Stimulated activated CD8-positive, alpha-beta memory T cell treated with anti-CD3 and anti-CD28 coated beads, Interleukin-2, amount 100 ng/mL, for 1 hour (primary cell): Measurements from ENCODE around the gene VEGFA.

Source experiments
- DNase-seq, 2 donors: peaks; one replicate each; pipeline ENCODE4 v3.0.0-alpha.2; 2020; ENCODE audit warnings: low read depth in 2 of 2

Gene VEGFA

DNA sequence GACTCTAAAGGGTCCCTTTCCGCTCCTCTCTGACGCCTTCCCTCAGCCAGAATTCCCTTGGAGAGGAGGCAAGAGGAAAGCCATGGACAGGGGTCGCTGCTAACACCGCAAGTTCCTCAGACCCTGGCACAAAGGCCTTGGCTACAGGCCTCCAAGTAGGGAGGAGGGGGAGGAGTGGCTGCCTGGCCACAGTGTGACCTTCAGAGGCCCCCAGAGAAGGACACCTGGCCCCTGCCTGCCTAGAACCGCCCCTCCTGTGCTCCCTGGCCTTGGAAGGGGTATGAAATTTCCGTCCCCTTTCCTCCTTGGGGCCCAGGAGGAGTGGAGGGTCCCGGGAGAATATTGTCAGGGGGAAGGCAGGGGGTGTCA, 2.7 kb downstream of the VEGFA start:
- no peak for DNase-seq

DNA sequence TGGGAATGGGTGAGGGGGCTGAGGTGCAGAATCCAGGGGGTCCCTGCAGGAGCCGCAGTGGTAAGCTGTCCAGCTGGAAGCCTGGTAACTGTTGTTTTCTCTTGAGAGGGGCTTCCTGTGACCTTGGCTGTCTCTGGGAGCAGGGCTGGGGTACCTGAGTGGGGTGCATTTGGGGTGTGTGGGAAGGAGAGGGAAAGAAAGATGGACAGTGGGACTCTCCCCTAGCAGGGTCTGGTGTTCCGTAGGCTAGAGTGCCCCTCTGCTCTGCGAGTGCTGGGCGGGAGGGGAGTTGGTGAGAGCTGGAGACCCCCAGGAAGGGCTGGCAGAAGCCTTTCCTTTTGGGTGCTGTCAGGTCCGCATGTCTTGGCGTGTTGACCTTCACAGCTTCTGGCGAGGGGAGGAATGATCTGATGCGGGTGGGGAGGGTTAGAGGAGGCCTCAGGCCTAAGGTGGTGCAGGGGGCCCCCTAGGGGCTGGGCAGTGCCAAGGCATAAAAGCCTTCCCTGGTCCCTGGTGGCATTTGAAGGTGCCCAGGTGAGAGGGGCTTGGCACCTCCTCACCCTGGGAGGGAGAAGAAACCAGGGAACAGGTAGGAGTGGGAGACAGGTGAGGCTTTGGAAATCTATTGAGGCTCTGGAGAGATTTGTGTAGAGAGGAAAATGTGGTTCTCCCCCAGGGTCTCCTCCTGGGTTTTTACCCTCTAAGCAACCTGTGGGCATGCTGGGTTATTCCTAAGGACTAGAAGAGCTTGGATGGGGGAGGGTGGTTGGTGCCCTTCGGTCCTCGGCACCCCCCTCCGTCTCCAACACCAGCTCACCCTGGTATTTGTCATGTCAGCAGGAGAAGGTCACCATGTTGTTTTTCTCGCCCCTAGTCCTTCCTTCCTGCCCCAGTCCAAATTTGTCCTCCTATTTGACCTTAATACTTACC, 3.3 kb downstream of the VEGFA start:
- no peak for DNase-seq

DNA sequence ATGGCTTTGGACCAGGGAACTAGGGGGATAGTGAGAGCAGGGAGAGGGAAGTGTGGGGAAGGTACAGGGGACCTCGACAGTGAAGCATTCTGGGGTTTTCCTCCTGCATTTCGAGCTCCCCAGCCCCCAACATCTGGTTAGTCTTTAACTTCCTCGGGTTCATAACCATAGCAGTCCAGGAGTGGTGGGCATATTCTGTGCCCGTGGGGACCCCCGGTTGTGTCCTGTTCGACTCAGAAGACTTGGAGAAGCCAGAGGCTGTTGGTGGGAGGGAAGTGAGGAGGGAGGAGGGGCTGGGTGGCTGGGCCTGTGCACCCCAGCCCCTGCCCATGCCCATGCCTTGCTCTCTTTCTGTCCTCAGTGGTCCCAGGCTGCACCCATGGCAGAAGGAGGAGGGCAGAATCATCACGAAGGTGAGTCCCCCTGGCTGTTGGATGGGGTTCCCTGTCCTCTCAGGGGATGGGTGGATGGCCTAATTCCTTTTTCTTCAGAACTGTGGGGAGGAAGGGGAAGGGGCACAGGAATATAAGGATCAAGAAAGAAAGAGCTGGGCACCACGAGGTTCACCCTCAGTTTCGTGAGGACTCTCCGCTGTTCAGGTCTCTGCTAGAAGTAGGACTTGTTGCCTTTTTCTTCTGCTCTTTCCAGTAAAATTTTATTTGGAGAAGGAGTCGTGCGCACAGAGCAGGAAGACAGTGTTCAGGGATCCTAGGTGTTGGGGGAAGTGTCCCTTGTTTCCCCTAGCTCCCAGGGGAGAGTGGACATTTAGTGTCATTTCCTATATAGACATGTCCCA, 4.2 kb downstream of the VEGFA start:
- DNase-seq = no peak

DNA sequence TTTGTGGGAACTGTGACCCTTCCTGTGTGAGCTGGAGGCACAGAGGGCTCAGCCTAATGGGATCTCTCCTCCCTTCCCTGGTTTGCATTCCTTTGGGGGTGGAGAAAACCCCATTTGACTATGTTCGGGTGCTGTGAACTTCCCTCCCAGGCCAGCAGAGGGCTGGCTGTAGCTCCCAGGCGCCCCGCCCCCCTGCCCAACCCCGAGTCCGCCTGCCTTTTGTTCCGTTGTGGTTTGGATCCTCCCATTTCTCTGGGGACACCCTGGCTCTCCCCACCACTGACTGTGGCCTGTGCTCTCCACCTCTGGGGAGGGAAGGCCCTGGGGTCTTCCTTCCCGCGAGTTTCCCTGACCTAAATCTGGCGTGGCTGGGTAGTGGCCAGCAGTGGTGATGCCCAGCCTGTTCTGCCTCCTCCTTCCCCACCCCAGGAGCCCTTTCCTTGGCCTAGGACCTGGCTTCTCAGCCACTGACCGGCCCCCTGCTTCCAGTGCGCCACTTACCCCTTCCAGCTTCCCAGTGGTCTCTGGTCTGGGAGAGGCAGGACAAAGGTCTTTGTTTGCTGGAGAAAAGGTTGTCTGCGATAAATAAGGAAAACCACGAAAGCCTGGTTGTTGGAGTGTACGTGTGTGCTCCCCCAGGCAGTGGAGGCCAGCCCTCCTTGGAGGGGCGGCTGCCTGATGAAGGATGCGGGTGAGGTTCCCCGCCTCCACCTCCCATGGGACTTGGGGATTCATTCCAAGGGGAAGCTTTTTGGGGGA, 4.9 kb downstream of the VEGFA start:
- peak in 1 of 2 donors; percentile 28 for DNase-seq

DNA sequence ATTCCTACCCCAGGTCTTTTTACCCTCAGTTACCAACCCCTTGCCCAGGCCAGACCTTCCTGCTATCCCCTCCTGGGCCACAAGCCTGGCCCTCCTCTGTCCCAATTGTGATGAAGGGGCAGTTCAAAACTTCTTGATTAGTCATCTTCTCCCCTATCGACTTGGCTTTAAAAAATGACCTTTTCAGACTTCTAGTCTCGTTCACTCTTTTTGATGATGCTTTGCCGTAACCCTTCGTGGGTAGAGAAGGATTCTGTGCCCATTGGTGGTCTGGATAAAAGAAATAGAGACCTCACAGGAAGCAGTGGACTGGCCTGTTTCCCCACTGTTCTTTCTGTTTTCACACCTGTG, 5.5 kb downstream of the VEGFA start:
- DNase-seq = no peak

GRCh38 chr6:43776115-43776798, 6.2 kb downstream of the VEGFA start:
- DNase-seq = no peak

DNA sequence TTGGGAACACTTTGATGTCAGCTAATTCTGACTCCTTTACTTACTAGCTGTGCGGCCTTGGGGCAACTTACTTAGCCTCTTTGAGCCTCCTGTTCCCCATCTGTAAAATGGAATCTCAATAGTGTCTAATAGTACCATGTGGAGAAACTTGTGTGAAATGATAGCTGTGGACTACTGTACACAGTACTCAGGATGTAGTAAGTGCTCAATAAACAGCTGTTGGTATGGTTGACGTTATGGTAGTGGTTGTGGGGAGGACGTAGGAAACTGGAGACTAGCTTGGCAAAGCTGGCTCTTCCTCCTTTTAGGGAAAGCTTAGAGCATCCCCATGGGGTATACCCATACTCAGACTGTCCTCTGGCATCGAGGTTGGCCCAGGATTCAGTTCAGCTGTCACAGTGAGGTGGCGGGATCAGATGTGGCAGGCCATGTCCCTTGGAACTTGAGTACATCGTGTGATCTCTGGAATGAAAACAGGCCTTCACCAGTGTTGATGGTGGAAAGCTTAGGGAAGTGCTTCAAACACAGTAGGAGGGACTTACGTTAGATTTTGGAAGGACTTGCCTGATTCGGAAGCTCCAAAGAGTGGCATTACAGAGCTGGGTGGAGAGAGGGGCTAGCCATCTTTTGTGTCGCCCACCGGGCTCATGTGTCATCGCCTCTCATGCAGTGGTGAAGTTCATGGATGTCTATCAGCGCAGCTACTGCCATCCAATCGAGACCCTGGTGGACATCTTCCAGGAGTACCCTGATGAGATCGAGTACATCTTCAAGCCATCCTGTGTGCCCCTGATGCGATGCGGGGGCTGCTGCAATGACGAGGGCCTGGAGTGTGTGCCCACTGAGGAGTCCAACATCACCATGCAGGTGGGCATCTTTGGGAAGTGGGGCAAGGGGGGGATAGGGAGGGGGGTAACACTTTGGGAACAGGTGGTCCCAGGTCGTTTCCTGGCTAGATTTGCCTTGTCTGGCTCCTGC, 7.1 kb downstream of the VEGFA start:
- no peak for DNase-seq

GRCh38 chr6:43778131-43778855, 8.3 kb downstream of the VEGFA start:
- no peak for DNase-seq

DNA sequence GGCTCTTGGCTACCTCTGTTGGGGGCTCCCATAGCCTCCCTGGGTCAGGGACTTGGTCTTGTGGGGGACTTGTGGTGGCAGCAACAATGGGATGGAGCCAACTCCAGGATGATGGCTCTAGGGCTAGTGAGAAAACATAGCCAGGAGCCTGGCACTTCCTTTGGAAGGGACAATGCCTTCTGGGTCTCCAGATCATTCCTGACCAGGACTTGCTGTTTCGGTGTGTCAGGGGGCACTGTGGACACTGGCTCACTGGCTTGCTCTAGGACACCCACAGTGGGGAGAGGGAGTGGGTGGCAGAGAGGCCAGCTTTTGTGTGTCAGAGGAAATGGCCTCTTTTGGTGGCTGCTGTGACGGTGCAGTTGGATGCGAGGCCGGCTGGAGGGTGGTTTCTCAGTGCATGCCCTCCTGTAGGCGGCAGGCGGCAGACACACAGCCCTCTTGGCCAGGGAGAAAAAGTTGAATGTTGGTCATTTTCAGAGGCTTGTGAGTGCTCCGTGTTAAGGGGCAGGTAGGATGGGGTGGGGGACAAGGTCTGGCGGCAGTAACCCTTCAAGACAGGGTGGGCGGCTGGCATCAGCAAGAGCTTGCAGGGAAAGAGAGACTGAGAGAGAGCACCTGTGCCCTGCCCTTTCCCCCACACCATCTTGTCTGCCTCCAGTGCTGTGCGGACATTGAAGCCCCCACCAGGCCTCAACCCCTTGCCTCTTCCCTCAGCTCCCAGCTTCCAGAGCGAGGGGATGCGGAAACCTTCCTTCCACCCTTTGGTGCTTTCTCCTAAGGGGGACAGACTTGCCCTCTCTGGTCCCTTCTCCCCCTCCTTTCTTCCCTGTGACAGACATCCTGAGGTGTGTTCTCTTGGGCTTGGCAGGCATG, 9.2 kb downstream of the VEGFA start:
- no peak for DNase-seq

- no peak for DNase-seq
Observed at GRCh38 chr6:43779852-43780236, 9.8 kb downstream of the VEGFA start.

DNA sequence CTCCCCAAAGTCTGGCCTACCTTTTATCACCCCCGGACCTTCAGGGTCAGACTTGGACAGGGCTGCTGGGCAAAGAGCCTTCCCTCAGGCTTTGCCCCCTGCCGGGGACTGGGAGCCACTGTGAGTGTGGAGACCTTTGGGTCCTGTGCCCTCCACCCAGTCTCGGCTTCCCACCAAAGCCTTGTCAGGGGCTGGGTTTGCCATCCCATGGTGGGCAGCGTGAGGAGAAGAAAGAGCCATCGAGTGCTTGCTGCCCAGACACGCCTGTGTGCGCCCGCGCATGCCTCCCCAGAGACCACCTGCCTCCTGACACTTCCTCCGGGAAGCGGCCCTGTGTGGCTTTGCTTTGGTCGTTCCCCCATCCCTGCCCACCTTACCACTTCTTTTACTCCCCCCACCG, 10.3 kb downstream of the VEGFA start:
- DNase-seq = no peak

- DNase-seq = no peak
Observed at GRCh38 chr6:43780941-43781928, 11.2 kb downstream of the VEGFA start.

- no peak for DNase-seq
Observed at GRCh38 chr6:43781941-43782704, 12.1 kb downstream of the VEGFA start.

DNA sequence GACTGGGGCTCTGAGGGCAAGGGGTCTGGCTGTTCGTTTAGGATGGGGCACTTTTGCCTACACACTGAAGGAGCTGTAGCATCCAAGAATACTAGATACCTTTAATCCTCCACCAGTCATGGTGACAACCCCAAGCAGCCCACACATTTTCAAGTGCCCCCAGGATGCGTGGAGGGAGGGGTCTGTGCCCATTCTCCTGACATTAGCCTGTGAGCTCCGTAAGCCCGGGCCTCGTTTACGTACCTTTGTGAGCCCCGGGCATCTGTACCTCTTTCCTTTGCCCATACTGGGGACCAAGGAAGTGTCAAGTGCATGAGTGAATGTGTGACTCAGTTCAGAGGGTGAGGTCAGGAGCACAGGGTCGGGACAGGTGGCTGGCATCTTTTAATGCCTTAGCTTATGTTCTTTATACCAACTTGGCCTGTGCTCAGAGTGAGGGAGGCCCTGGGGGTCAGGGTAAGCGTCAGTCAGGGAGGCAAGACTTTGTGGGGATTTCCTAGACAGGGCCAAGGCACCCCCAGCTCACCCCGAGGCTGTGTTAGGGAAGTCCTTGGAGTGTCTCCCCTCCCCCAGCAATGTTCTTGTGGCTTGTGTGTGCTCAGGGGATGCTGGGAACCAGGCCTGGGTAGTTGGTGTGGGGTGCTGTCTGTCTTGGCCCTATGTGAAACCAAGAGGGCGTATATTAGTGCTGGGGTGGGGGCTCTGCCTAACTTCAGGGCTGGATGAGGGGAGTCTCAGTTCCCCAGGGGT, 12.9 kb downstream of the VEGFA start:
- no peak for DNase-seq

DNA sequence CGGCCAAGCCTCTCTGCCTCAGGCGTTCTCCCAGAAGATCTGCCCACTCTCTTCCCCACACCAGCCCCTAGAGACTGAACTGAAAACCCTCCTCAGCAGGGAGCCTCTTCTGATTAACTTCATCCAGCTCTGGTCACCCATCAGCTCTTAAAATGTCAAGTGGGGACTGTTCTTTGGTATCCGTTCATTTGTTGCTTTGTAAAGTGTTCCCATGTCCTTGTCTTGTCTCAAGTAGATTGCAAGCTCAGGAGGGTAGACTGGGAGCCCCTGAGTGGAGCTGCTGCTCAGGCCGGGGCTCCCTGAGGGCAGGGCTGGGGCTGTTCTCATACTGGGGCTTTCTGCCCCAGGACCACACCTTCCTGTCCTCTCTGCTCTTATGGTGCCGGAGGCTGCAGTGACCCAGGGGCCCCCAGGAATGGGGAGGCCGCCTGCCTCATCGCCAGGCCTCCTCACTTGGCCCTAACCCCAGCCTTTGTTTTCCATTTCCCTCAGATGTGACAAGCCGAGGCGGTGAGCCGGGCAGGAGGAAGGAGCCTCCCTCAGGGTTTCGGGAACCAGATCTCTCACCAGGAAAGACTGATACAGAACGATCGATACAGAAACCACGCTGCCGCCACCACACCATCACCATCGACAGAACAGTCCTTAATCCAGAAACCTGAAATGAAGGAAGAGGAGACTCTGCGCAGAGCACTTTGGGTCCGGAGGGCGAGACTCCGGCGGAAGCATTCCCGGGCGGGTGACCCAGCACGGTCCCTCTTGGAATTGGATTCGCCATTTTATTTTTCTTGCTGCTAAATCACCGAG, 14.2 kb downstream of the VEGFA start:
- no peak for DNase-seq
